PC-3 (cell line): ENCODE data around the gene KHDC1. TPM values are rescaled to one million over a fixed set of nuclear protein-coding genes. Genes with fewer than 3 reads are reported as not detected.
"Not testable (repeated sequence)": the region's sequence is repeated elsewhere in the genome, so short reads cannot be mapped to it uniquely, and the experiment has no call there.

ENCODE experiments used
- ATAC-seq: fragments of 200-7000 bp; cut with Tn5 transposase; 2 replicates; pipeline ENCODE4 v1.9.1; 2020; ENCODE audit warnings: mild to moderate bottlenecking, moderate library complexity
- BruUV-seq: library from RNA; stranded (reverse); fragments of 400-500 nt; replicated peaks from 2 replicates; lab custom pipeline; 2021; lab: Mats Ljungman, UMichigan
- CTCF ChIA-PET: fragments of 300-600 bp; sonication (Branson Sonifier 250); formaldehyde crosslinking; loops from one replicate; lab custom pipeline; 2022; ENCODE audit warnings: antibody characterized with exemption; lab: Charles Lee
- POLR2A ChIA-PET: fragments of 300-600 bp; sonication (Branson Sonifier 250); formaldehyde crosslinking; loops from one replicate; lab custom pipeline; 2022; ENCODE audit warnings: antibody characterized with exemption; ENCODE audit not compliant: unreplicated experiment; lab: Charles Lee
- DNase-seq: peaks from one replicate; pipeline ENCODE4 v3.0.0-alpha.2; 2015
- H2AFZ ChIP-seq: fragments of 300-600 bp; sonication (generic); 2 replicates; pipeline ENCODE4 v1.6.0; 2016; ENCODE audit warnings: antibody characterized with exemption, low read length
- H3F3A ChIP-seq: fragments of 300-600 bp; sonication (generic); one replicate; pipeline ENCODE4 v1.6.0; 2017; ENCODE audit warnings: antibody characterized with exemption, low read length, control low read depth, mild to moderate bottlenecking; ENCODE audit not compliant: unreplicated experiment
- H3K27ac ChIP-seq: fragments of 300-600 bp; sonication (generic); 2 replicates; pipeline ENCODE4 v1.5.1; 2016; ENCODE audit warnings: mild to moderate bottlenecking, low read length
- H3K27me3 ChIP-seq: fragments of 300-600 bp; sonication (generic); 2 replicates; pipeline ENCODE4 v1.6.1; 2016; ENCODE audit warnings: low read length, mixed read lengths
- H3K36me3 ChIP-seq: fragments of 300-600 bp; sonication (generic); 2 replicates; pipeline ENCODE4 v1.6.1; 2016; ENCODE audit warnings: low read depth, mixed run types, low read length, mixed read lengths
- H3K4me1 ChIP-seq: fragments of 300-600 bp; sonication (generic); 2 replicates; pipeline ENCODE4 v1.5.1; 2016; ENCODE audit warnings: low read length; ENCODE audit not compliant: insufficient read depth
- H3K4me2 ChIP-seq: fragments of 300-600 bp; sonication (generic); 2 replicates; pipeline ENCODE4 v1.6.0; 2016; ENCODE audit warnings: low read length
- H3K4me3 ChIP-seq: fragments of 300-600 bp; sonication (generic); 2 replicates; pipeline ENCODE4 v1.5.1; 2016; ENCODE audit warnings: mild to moderate bottlenecking, low read length, mixed read lengths
- H3K79me2 ChIP-seq: fragments of 300-600 bp; sonication (generic); 2 replicates; pipeline ENCODE4 v1.6.1; 2017; ENCODE audit warnings: low read length, mixed read lengths
- H3K9ac ChIP-seq: fragments of 300-600 bp; sonication (generic); 2 replicates; pipeline ENCODE4 v1.6.0; 2016; ENCODE audit warnings: mild to moderate bottlenecking, low read length
- H3K9me2 ChIP-seq: fragments of 300-600 bp; sonication (generic); replicated peaks from 2 replicates; pipeline ENCODE4 v1.6.1; 2016; ENCODE audit warnings: mixed run types, low read length, mixed read lengths
- H3K9me3 ChIP-seq: fragments of 300-600 bp; sonication (generic); 2 replicates; pipeline ENCODE4 v1.6.1; 2016; ENCODE audit warnings: low read length, mixed read lengths
- H4K20me1 ChIP-seq: fragments of 300-600 bp; sonication (generic); 2 replicates; pipeline ENCODE4 v1.6.1; 2016; ENCODE audit warnings: low read length, mixed read lengths
- CTCF ChIP-seq: fragments of 300-600 bp; sonication (generic); conservative IDR thresholded peaks from 2 replicates; pipeline ENCODE4 v1.5.1; 2017; ENCODE audit warnings: antibody characterized with exemption, low read depth, mild to moderate bottlenecking, low read length
- EZH2 ChIP-seq: fragments of 300-600 bp; sonication (generic); IDR thresholded peaks from one replicate; pipeline ENCODE4 v1.6.1; 2017; ENCODE audit warnings: antibody characterized with exemption, mild to moderate bottlenecking, low read length; ENCODE audit not compliant: unreplicated experiment
- EZH2phosphoT487 ChIP-seq: fragments of 300-600 bp; sonication (generic); IDR thresholded peaks from 2 replicates; pipeline ENCODE4 v1.6.1; 2018; ENCODE audit warnings: mild to moderate bottlenecking, antibody characterized with exemption, low read length, borderline replicate concordance
- intact Hi-C: fragments of 100-400 bp; cut with micrococcal nuclease; formaldehyde crosslinking; loops from 2 replicates; pipeline ENCODE4 v1.9.0; 2023
- total RNA-seq: library from RNA; depleted of rRNA; stranded (reverse); fragments of >200 nt; gene quantifications from 2 replicates; pipeline ENCODE4 v1.2.3, GENCODE V29; 2014

KHDC1 gene
- total RNA-seq, 1 experiment from 2014 or later, result 7.9 TPM

DNA sequence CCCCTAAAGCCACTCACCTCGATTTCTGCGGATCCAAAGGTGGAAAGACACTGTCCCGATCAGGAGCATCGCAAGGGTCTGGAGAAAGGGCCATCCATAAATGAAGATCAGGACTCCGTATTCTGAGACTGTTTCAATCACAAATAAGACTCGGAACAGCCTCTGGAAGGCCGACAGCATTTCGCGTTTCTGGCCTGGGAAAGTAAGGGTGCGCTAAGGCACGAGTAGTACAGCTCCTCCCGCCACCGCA, 46.5 kb upstream of the KHDC1 start:
- ChIA-PET POLR2A (no interaction called here), CTCF (interaction anchor here (1.1 to 1.2 kb wide), 2 partner anchors 19 to 24 kb away, joined by 3 to 6 read pairs; no protein-coding TSS in a partner anchor)
- Histone ChIP-seq H3K27me3 (no peaks in the 10 kb centered on the region), H3F3A (no peaks in the 10 kb centered on the region), H3K36me3 (no peaks in the 10 kb centered on the region), H3K4me2 (peak overlapping the region; percentile 85), H3K9ac (peak overlapping the region; percentile 88), H3K9me3 (no peaks in the 10 kb centered on the region), H2AFZ (peak overlapping the region; percentile 98), H3K4me3 (peak overlapping the region; percentile 82), H3K27ac (peak overlapping the region; percentile 66), H3K4me1 (peaks cover 6% of the 10 kb centered on the region; the same call in 1 of the 2 replicates), H4K20me1 (peaks cover 5% of the 10 kb centered on the region; the same call in 1 of the 2 replicates), H3K9me2 (no peaks in the 10 kb centered on the region), H3K79me2 (peaks cover 52% of the 10 kb centered on the region)
- DNase-seq (no peak), ATAC-seq (no peak)
- no peak for TF ChIP-seq CTCF
- no peak for TF ChIP-seq EZH2
- no peak for TF ChIP-seq EZH2phosphoT487
- intact Hi-C loops, result no loop called here
- BruUV-seq, result TSS peak; percentile 75

GRCh38 chr6:73308712-73309534, 45.9 kb upstream of the KHDC1 start:
- peak; percentile 47 for ATAC-seq
- Histone ChIP-seq H2AFZ (peak overlapping the region; percentile 98), H3K79me2 (peaks cover 58% of the 10 kb centered on the region), H3K4me1 (peaks cover 6% of the 10 kb centered on the region; the same call in 1 of the 2 replicates), H4K20me1 (peaks cover 5% of the 10 kb centered on the region; the same call in 1 of the 2 replicates), H3K27ac (peak overlapping the region; percentile 66), H3K9me2 (no peaks in the 10 kb centered on the region), H3K4me2 (peak overlapping the region; percentile 85), H3K27me3 (no peaks in the 10 kb centered on the region), H3F3A (no peaks in the 10 kb centered on the region), H3K4me3 (peak overlapping the region; percentile 82), H3K9ac (peak overlapping the region; percentile 88), H3K36me3 (no peaks in the 10 kb centered on the region), H3K9me3 (no peaks in the 10 kb centered on the region)
- intact Hi-C loops, result no loop called here
- BruUV-seq, result no TSS peak
- POLR2A ChIA-PET, result no interaction called here
- DNase-seq, result peak; percentile 39
- CTCF ChIA-PET, result interaction anchor here (1.1 to 1.2 kb wide), 2 partner anchors 18 to 23 kb away, joined by 3 to 6 read pairs; no protein-coding TSS in a partner anchor
- TF ChIP-seq EZH2, result no peak
- peak; percentile 59 for TF ChIP-seq CTCF

GRCh38 chr6:73303773-73304172, 40.8 kb upstream of the KHDC1 start:
- CTCF ChIA-PET, ATAC-seq, H3K36me3 ChIP-seq, H3K27me3 ChIP-seq, POLR2A ChIA-PET, BruUV-seq, H3K9ac ChIP-seq, intact Hi-C loops, H3F3A ChIP-seq, DNase-seq, H3K4me2 ChIP-seq, H3K27ac ChIP-seq, H3K9me3 ChIP-seq, H2AFZ ChIP-seq, H3K9me2 ChIP-seq, H4K20me1 ChIP-seq, H3K4me3 ChIP-seq, H3K4me1 ChIP-seq: not testable (repeated sequence)
- peaks cover 90% of the 10 kb centered on the region for H3K79me2 ChIP-seq
